GM21381 (cell line): ENCODE measurements around the gene COQ8B.
"Not testable (repeated sequence)": the region's sequence is repeated elsewhere in the genome, so short reads cannot be mapped to it uniquely, and the experiment has no call there.

Experiments
- ATAC-seq: cut with Tn5 transposase; IDR thresholded peaks from one replicate; pipeline ENCODE4 v1.9.1; 2021; ENCODE audit warnings: mild to moderate bottlenecking, moderate library complexity; ENCODE audit not compliant: unreplicated experiment

The COQ8B gene

GRCh38 chr19:40672573-40673299 is 44.0 kb downstream of the COQ8B start:
- ATAC-seq = no peak

GRCh38 chr19:40672038-40672437 is 44.6 kb downstream of the COQ8B start:
- ATAC-seq = no peak

DNA sequence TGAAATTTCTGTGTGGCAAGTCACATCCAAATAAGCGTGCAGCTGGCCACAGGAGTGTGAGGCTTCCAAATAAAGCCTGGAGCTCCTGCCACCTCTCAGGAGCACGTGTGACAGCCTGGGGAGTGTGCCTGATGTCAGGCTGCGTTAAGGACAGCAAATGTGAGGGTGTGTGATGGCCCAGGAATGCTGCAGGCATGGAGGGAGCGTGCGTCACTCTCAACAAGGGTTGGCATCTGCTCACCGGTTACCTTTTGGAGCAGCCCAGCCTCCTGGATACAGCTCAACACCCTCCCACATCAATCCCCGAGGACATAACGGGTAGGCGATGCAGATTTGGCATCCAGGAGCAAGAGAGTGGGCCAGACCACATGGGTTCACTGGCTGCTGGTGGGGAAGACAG is 45.3 kb downstream of the COQ8B start:
- ATAC-seq = no peak

- ATAC-seq = no peak
Observed at GRCh38 chr19:40668991-40669614, 47.6 kb downstream of the COQ8B start.

DNA sequence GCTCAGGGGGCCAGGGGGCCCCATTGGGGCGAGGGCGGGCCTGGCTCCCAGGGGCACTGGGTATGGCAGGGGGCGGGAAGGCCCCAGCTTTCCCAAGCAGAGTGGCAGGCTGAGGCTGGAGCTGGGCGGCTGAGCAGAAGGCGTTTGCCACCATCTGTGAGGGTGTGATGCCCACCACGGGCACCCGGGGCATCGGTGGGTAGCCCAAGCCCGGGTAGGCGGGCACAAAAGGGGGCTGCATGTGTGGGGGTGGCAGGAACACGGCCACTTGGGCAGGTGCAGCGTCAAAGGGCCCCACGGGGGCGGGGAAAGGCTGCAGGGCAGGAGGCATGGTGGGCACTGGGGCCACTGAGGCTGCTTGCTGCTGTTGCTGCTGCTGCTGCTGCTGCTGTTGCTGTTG is 49.1 kb downstream of the COQ8B start:
- no peak for ATAC-seq

- no peak for ATAC-seq
Observed at GRCh38 chr19:40666803-40667438, 49.8 kb downstream of the COQ8B start.

DNA sequence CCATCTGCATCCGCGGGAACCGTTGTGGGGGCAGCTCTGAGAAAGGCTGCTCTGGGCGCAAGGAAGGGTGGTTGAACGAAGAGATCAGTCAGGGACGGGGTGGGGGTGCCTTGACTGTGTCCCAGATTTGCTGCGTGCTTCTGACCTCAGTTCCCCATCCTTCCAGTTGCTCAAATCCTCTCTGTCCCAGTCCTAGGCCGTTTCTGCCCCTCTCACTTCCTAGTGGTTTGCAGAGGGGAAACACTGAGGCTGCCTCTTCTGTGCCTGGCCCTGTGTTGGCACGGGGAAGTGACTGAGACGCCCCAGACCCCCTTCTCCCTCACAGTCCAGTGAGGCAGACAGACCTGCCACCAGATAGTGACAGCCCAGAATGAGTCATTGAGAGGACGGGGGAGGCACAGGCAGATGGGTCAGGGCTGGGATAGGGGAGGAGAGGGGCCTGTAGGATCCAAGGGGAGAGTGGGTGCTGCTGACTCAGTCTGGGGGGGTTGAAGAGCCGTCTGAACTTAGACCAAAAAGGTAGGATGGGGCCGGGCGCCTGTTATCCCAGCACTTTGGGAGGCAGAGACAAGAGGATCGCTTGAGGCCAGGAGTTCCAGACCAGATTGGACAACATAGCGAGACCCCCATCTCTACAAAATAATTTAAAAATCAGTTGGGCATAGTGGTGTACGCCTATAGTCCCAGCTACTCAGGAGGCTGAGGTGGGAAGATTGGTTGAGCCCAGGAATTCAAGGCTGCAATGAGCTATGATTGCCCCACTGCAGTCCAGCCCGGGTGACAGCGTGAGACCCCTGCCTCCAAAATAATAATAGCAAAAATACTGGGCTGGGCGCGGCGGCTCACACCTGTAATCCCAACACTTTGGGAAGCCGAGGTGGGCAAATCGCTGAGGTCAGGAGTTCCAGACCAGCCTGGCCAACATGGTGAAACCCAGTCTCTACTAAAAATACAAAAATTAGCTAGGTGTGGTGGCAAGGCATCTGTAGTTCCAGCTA is 52.7 kb downstream of the COQ8B start:
- ATAC-seq = no peak

DNA sequence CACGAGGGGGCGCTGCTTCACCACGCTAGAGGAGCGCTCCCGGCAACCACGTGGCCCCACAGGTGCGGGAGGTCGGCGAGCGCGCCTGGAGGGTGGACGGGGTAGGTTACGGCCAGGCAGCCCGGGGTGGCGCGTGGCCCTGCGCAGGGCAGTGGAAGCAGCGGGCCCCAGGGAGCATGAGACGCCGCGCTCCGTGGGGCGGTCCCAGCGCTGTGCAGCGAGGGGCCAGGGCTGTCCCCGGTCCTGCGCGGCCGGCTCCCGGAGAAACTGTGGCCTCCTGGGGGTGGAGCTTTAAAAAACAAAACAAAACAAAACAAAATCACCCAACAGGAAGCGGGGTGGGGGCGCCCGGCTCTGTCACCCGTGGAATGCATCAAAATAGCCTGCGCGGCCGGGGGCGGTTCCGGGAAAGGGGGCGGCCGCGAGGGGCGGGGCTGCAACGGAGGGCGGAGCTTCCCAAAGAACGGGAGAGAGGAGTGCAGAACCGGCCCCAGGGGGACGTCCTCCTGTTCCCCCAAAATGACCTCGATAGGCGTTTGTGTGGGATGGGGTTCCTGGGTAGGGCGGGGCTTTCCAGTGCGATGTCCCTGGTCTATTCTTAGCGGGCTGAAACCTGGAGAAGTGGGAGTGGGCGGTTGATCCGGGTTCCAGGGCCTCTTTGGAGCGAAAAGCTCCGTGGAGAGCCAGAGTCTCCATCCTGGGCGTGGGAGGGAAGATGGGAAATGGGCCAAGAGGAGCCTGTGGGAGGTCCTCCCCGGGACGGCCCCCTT is 53.6 kb downstream of the COQ8B start:
- peak; percentile 76 for ATAC-seq

DNA sequence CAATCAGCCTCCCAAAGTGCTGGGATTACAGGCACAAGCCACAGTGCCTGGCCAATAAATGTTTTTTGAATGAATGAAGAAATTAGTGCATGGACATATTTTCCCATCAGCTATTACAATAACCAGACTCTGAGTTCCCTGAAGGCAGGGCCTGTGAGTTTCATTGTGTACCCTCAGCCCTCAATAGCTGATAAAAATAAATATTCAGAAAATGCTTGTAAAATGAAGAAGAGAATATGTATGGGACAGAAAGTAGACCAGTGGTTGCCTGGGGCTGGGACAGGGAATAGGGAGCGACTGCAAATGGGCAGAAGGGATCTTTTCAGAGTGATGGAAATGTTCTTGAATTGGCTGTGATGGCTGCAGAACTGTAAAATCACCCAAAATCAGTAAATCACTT is 55.1 kb downstream of the COQ8B start:
- ATAC-seq = no peak

- ATAC-seq = no peak
Observed at GRCh38 chr19:40659566-40659965, 57.1 kb downstream of the COQ8B start.

- ATAC-seq = no peak
Observed at GRCh38 chr19:40659116-40659515, 57.6 kb downstream of the COQ8B start.

GRCh38 chr19:40658031-40658430 is 58.7 kb downstream of the COQ8B start:
- ATAC-seq = no peak

DNA sequence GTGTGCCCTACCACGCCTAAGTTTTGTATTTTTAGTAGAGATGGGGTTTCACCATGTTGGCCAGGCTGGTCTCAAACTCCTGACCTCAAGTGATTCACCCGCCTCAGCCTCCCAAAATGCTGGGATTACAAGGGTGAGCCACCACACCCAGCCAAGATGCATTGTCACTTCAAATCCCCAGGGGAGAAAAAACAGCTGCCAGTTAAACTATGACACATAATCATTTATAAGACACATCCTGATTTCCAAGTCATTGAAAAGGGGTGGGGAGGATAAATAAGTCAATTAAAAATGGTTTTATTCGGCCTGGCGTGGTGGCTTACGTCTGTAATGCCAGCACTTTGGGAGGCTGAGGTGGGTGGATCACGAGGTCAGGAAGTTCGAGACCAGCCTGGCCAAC is 61.0 kb downstream of the COQ8B start:
- ATAC-seq = not testable (repeated sequence)

DNA sequence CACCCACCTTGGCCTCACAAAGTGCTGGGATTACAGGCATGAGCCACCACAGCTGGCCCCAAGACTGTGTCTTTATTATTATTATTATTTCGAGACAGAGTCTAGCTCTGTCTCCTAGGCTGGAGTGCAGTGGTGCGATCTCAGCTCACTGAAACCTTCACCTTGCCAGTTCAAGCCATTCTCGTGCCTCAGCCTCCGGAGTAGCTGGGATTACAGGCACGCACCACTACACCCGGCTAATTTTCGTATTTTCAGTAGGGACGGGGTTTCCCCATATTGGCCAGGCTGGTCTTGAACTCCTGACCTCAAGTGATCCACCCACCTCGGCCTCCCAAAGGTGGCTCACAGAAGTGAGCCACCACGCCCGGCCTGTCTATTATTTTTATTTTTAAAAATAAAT is 64.4 kb downstream of the COQ8B start:
- ATAC-seq = not testable (repeated sequence)

- ATAC-seq = no peak
Observed at GRCh38 chr19:40650749-40651305, 65.9 kb downstream of the COQ8B start.

GRCh38 chr19:40649903-40650675 is 66.6 kb downstream of the COQ8B start:
- ATAC-seq = not testable (repeated sequence)

GRCh38 chr19:40646743-40647254 is 69.9 kb downstream of the COQ8B start:
- no peak for ATAC-seq

GRCh38 chr19:40642757-40643305 is 73.9 kb downstream of the COQ8B start:
- no peak for ATAC-seq
